ENCODE results near the gene RBPJ. TPM values are rescaled to one million over a fixed set of nuclear protein-coding genes. Genes with fewer than 3 reads are reported as not detected.

Gene RBPJ
- total RNA-seq, 4 donors from 2014 or later, result 42.9 to 238 (median 75.2) TPM

DNA sequence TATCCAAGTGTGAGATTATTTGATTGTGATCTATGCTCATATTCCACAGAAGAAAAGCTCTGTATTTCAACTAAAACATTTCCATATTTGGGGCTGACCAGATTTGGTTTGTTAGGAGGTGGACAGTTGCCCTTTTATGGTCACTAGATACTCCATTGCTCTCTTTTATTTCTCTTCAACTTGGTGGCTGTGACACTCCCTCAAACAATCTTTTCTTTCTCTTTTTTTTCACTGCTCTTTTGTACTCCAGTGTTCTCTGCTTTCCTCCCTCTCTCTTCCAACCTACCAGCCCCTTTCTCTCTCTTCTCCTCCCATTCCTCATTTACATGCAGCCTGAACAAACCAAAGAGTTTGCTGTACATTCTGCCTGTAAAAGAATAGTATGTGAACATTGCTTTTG, 48.8 kb downstream of the RBPJ start:
- no peak overlapping the region for H3K4me3 ChIP-seq
- intact Hi-C loops (cut with DNase I; ENCODE audit: low total_unique reads), result no loop called here
- no peaks in the 10 kb centered on the region for H3K9me3 ChIP-seq
- TF ChIP-seq POLR2A (IDR thresholded peaks at IDR 0.05) (no peak), CTCF (IDR thresholded peaks at IDR 0.05) (no peak)
- no peaks in the 10 kb centered on the region for H3K36me3 ChIP-seq
- no peak overlapping the region for H3K27ac ChIP-seq
- DNase-seq, result no peak
- no peaks in the 10 kb centered on the region for H3K27me3 ChIP-seq
- H3K4me1 ChIP-seq, result peaks cover 4 to 6% of the 10 kb centered on the region in 2 donors

GRCh38 chr4:26372076-26372475, 51.3 kb downstream of the RBPJ start:
- intact Hi-C loops (cut with DNase I; ENCODE audit: low total_unique reads), result no loop called here
- DNase-seq, result no peak
- H3K4me1 ChIP-seq, result peaks cover 4 to 6% of the 10 kb centered on the region in 2 donors

DNA sequence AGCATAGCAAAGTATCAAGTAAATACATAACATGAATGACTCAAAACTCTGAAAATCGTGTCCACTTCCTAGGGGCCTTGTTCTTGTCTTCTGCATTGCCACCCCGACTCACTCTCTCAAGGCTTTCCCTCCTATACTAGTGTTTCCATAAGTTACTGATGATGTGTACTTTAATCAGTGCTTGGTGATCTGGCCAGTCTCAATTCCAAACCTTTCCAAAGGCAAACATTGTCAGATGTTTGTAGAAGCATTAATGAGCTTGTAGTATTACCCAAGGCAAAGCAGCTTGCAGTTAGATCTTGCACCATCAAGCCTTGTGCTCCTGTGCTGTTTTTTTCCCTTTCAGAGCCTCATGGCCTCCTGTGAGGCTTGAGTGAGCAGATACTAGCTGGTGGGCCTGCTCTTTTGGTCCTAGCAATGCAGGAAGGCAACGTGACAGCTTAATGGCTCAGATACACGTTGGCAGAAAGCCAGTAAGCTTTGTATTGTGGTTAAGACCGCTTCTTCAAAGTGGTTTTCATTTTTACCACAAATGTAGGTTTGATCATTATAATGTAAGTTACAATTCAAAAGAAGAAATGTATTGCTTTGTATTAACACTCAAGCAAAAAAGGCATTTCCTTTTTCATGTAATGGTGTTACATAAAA, 51.8 kb downstream of the RBPJ start:
- no peaks in the 10 kb centered on the region for H3K9me3 ChIP-seq

More at GRCh38 chr4:26372076-26372475, 51.3 kb downstream of the RBPJ start:
- TF ChIP-seq CTCF (IDR thresholded peaks at IDR 0.05) (no peak), POLR2A (IDR thresholded peaks at IDR 0.05) (no peak)
- Histone ChIP-seq H3K4me3 (no peak overlapping the region), H3K27me3 (no peaks in the 10 kb centered on the region), H3K9me3 (no peaks in the 10 kb centered on the region), H3K27ac (no peak overlapping the region), H3K36me3 (no peaks in the 10 kb centered on the region)

DNA sequence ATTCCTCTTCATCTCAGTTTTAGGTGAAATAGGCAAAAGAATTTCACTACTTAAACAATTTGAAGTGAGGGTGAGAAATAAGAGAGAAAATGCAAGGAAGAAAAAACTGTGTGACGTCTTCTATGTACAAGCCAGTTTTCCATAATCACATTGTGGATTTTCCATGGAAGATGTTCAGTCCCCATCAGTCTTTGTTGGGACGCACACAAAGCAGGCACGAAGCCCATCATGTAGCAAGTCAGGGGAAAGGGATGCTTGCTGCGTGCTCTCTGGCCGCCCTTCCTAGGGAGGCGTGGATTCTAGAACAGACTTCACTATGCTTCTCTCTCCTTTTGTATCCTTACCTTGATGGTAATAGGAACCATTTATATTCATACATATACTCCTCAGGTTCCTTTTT, 54.7 kb downstream of the RBPJ start:
- intact Hi-C loops (cut with DNase I; ENCODE audit: low total_unique reads), result no loop called here

More for the DNA sequence above, 51.8 kb downstream of the RBPJ start:
- H3K36me3 ChIP-seq, result no peaks in the 10 kb centered on the region
- peaks cover 4 to 6% of the 10 kb centered on the region in 2 donors for H3K4me1 ChIP-seq
- H3K4me3 ChIP-seq, result no peak overlapping the region
- TF ChIP-seq POLR2A (IDR thresholded peaks at IDR 0.05) (no peak), CTCF (IDR thresholded peaks at IDR 0.05) (no peak)
- H3K27ac ChIP-seq, result no peak overlapping the region
- no peak for DNase-seq
- H3K27me3 ChIP-seq, result no peaks in the 10 kb centered on the region
- intact Hi-C loops (cut with DNase I; ENCODE audit: low total_unique reads), result no loop called here

More for the DNA sequence above, 54.7 kb downstream of the RBPJ start:
- H3K9me3 ChIP-seq, result no peaks in the 10 kb centered on the region
- no peak overlapping the region for H3K27ac ChIP-seq
- peaks cover 0 to 3% of the 10 kb centered on the region in 2 donors for H3K4me1 ChIP-seq
- TF ChIP-seq POLR2A (IDR thresholded peaks at IDR 0.05) (no peak), CTCF (IDR thresholded peaks at IDR 0.05) (no peak)
- H3K4me3 ChIP-seq, result no peak overlapping the region
- DNase-seq, result no peak
- no peaks in the 10 kb centered on the region for H3K27me3 ChIP-seq
- H3K36me3 ChIP-seq, result no peaks in the 10 kb centered on the region
